K562 (cell line): ENCODE data around the gene BMS1. TPM values are rescaled to one million over a fixed set of nuclear protein-coding genes. Genes with fewer than 3 reads are reported as not detected.

ENCODE experiments used
- BCL6 ChIP-seq: fragments of 250-450 bp; sonication (Bioruptor Pico); IDR thresholded peaks from 2 replicates; pipeline ENCODE4 v1.4.0; 2020
- BHLHE40 ChIP-seq: IDR thresholded peaks from 2 replicates; pipeline ENCODE4 v1.6.1; 2011; ENCODE audit warnings: low read length, improper control_type of control experiment
- CTBP1 ChIP-seq: fragments of 450-650 bp; IDR thresholded peaks from 2 replicates; pipeline ENCODE4 v1.6.1; 2016; ENCODE audit warnings: borderline replicate concordance
- DIDO1 ChIP-seq: fragments of 450-650 bp; IDR thresholded peaks from 2 replicates; pipeline ENCODE4 v1.6.1; 2016; ENCODE audit warnings: low read depth, missing biosample characterization, missing genetic modification characterization
- IRF2 ChIP-seq: sonication (generic); formaldehyde crosslinking; IDR thresholded peaks from 2 replicates; pipeline ENCODE4 v1.8.1; 2022; ENCODE audit warnings: mild to moderate bottlenecking, missing genetic modification reagents
- KAT2B ChIP-seq: IDR thresholded peaks from one replicate; pipeline ENCODE4 v1.6.1; 2012; ENCODE audit warnings: low read depth, mild to moderate bottlenecking, control low read depth, inconsistent platforms, low read length, moderate library complexity
- KDM2B ChIP-seq: fragments of 250-450 bp; sonication (Bioruptor Pico); IDR thresholded peaks from 2 replicates; pipeline ENCODE4 v1.8.0; 2021; ENCODE audit warnings: mild to moderate bottlenecking, moderate library complexity
- NFE2L1 ChIP-seq: fragments of 450-650 bp; IDR thresholded peaks from 2 replicates; pipeline ENCODE4 v1.6.1; 2016; ENCODE audit warnings: missing genetic modification characterization, low read depth, mild to moderate bottlenecking, missing compliant biosample characterization, moderate library complexity, borderline replicate concordance
- PPARD ChIP-seq: fragments of 250-450 bp; sonication (Bioruptor Pico); IDR thresholded peaks from 2 replicates; pipeline ENCODE4 v1.8.0; 2022; ENCODE audit warnings: inconsistent platforms, mild to moderate bottlenecking, moderate library complexity
- SNIP1 ChIP-seq: fragments of 450-650 bp; IDR thresholded peaks from 2 replicates; pipeline ENCODE4 v1.7.1; 2017; ENCODE audit warnings: low read depth, mild to moderate bottlenecking
- STAG1 ChIP-seq: sonication (generic); formaldehyde crosslinking; IDR thresholded peaks from 2 replicates; pipeline ENCODE4 v1.5.0; 2020; ENCODE audit warnings: missing genetic modification reagents, borderline replicate concordance
- THRB ChIP-seq: fragments of 450-650 bp; formaldehyde crosslinking; conservative IDR thresholded peaks from 2 replicates; pipeline ENCODE4 v1.4.0; 2022; ENCODE audit warnings: mild to moderate bottlenecking, missing genetic modification characterization
- ZNF174 ChIP-seq: fragments of 250-450 bp; sonication (Bioruptor Pico); IDR thresholded peaks from 2 replicates; pipeline ENCODE4 v1.4.0; 2020; ENCODE audit warnings: mild to moderate bottlenecking
- ZNF184 ChIP-seq: sonication (generic); formaldehyde crosslinking; IDR thresholded peaks from 2 replicates; pipeline ENCODE4 v1.5.0; 2020; ENCODE audit warnings: missing genetic modification reagents
- ZNF584 ChIP-seq: fragments of 200-800 bp; sonication (Bioruptor generic); IDR thresholded peaks from 2 replicates; pipeline ENCODE4 v1.6.1; 2016; ENCODE audit warnings: low read depth, mild to moderate bottlenecking, missing genetic modification characterization, missing compliant biosample characterization
- ZNF766 ChIP-seq: fragments of 200-800 bp; sonication (Bioruptor generic); conservative IDR thresholded peaks from 2 replicates; pipeline ENCODE4 v1.6.1; 2016; ENCODE audit warnings: missing genetic modification characterization, missing compliant biosample characterization
- polyA plus RNA-seq, 8 experiments: library from polyadenylated mRNA; depleted of rRNA in 4 of 8; stranded (reverse) in 5 of 8; unstranded in 3 of 8; fragments of >200 nt; fragmentation: Nextera tagmentation in 2 of 8; fragmentation: Illumina TruSeq in 1 of 8; extraction: Ambion mirVana in 2 of 8; extraction: Trizol in 1 of 8; gene quantifications; 2 replicates each; pipeline versions ENCODE4 v1.2.1 to v1.2.3, GENCODE V29; 2011 to 2014; ENCODE audit warnings: inconsistent platforms in 1 of 8, missing spikeins in 1 of 8
- total RNA-seq, 7 experiments: library from RNA; depleted of rRNA in 6 of 7; stranded (reverse); fragments of >200 nt in 6 of 7; fragmentation: Illumina TruSeq in 2 of 7; extraction: Trizol in 2 of 7; gene quantifications; 2 replicates each; pipeline versions ENCODE4 v1.2.1 to v1.2.3, GENCODE V29; 2011 to 2021; ENCODE audit warnings: low replicate concordance in 1 of 7
- TF ChIP-seq, protein P1 (sequence below): sonication (generic); formaldehyde crosslinking; IDR thresholded peaks from 2 replicates; pipeline ENCODE4 v1.8.0; 2022; ENCODE audit warnings: mild to moderate bottlenecking, missing genetic modification reagents
- TF ChIP-seq, protein P2 (sequence below): fragments of 450-650 bp; IDR thresholded peaks from 2 replicates; pipeline ENCODE4 v1.6.1; 2016
- TF ChIP-seq, protein P3 (sequence below): sonication (generic); formaldehyde crosslinking; IDR thresholded peaks from 2 replicates; pipeline ENCODE4 v1.8.0; 2022; ENCODE audit warnings: missing genetic modification reagents, mild to moderate bottlenecking, moderate library complexity, borderline replicate concordance
- TF ChIP-seq, protein P4 (sequence below): IDR thresholded peaks from 2 replicates; pipeline ENCODE4 v1.6.1; 2016; ENCODE audit warnings: missing genetic modification characterization, missing compliant biosample characterization
- TF ChIP-seq, protein P5 (sequence below): sonication (generic); formaldehyde crosslinking; IDR thresholded peaks from 2 replicates; pipeline ENCODE4 v1.8.1; 2023; ENCODE audit warnings: mild to moderate bottlenecking, missing genetic modification reagents

The BMS1 gene
- total and polyA plus RNA-seq, 9 of the 15 experiments (the other 6 are each of a cell fraction or from before 2014, with no cell fraction given) = 11.1 to 46.9 (median 32.7) TPM

DNA sequence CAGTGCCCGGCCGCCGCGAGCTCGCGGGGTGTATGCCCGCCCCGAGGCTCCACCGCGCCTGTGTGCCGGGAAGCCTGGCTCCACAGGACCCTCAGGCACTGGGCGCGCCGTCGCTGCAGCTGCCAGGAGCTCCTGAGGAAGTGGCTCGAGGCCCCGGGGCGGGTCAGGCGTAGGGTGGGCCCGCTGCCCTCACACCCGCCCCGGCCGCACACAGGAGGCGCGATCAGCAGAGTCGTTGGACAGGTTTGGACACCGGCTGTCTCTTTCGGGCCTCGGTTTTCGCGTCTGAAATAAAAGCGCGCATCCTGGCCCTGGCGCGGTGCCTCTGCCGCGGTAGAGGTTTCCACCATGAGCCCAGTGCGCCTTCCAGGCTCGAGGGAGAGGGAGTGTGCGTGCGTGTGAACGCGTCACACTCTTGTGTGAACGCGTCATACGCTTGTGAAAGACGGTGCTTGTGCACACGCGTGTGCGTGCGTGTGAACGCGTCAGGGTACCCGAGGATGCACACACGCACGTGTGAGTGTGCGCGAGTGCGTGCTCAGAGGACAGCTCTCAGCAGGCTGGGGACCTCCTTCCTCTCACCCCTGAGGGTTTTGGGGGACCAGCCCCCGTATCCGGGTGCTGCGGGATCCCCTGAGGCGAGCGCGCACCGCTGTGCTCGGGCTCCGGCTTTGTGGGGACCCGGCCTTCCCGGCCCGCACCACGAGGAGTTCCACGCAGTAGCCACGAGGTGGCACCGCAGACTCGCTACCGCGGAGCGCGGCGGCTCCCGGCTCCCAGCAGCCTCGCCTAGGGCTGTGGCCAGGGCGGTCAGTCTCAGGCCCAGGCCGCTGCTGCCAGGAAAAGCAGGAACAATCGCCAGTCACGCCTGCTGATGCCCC, 83.8 kb downstream of the BMS1 start (continued):
- TF ChIP-seq KAT2B = no peak
- TF ChIP-seq IRF2 = no peak
- TF ChIP-seq, protein P1, sequence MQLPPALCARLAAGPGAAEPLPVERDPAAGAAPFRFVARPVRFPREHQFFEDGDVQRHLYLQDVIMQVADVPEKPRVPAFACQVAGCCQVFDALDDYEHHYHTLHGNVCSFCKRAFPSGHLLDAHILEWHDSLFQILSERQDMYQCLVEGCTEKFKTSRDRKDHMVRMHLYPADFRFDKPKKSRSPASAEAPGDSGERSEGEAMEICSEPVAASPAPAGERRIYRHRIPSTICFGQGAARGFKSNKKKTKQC (CRISPR knock-in tag) = no peak
- peak; percentile 17; the same call in 1 of the 2 replicates for TF ChIP-seq CTBP1
- TF ChIP-seq BHLHE40 = 0 out of 2 replicates have a peak, but pooled peaks have one; percentile 8
- TF ChIP-seq NFE2L1 (tag) = no peak
- no peak for TF ChIP-seq ZNF584 (CRISPR knock-in tag)
- TF ChIP-seq DIDO1 (tag) = no peak
- TF ChIP-seq KDM2B (CRISPR knock-in tag) = no peak
- TF ChIP-seq, protein P2, sequence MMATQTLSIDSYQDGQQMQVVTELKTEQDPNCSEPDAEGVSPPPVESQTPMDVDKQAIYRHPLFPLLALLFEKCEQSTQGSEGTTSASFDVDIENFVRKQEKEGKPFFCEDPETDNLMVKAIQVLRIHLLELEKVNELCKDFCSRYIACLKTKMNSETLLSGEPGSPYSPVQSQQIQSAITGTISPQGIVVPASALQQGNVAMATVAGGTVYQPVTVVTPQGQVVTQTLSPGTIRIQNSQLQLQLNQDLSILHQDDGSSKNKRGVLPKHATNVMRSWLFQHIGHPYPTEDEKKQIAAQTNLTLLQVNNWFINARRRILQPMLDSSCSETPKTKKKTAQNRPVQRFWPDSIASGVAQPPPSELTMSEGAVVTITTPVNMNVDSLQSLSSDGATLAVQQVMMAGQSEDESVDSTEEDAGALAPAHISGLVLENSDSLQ = no peak
- TF ChIP-seq, protein P3, sequence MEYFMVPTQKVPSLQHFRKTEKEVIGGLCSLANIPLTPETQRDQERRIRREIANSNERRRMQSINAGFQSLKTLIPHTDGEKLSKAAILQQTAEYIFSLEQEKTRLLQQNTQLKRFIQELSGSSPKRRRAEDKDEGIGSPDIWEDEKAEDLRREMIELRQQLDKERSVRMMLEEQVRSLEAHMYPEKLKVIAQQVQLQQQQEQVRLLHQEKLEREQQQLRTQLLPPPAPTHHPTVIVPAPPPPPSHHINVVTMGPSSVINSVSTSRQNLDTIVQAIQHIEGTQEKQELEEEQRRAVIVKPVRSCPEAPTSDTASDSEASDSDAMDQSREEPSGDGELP (CRISPR knock-in tag) = 0 out of 2 replicates have a peak, but pooled peaks have one; percentile 37
- TF ChIP-seq, protein P4, sequence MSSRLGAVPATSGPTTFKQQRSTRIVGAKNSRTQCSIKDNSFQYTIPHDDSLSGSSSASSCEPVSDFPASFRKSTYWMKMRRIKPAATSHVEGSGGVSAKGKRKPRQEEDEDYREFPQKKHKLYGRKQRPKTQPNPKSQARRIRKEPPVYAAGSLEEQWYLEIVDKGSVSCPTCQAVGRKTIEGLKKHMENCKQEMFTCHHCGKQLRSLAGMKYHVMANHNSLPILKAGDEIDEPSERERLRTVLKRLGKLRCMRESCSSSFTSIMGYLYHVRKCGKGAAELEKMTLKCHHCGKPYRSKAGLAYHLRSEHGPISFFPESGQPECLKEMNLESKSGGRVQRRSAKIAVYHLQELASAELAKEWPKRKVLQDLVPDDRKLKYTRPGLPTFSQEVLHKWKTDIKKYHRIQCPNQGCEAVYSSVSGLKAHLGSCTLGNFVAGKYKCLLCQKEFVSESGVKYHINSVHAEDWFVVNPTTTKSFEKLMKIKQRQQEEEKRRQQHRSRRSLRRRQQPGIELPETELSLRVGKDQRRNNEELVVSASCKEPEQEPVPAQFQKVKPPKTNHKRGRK = no peak
- TF ChIP-seq THRB (CRISPR knock-in tag) = no peak
- TF ChIP-seq SNIP1 = no peak
- TF ChIP-seq ZNF184 (CRISPR knock-in tag) = no peak
- TF ChIP-seq ZNF174 (CRISPR knock-in tag) = no peak
- TF ChIP-seq PPARD (CRISPR knock-in tag) = no peak
- no peak for TF ChIP-seq ZNF766 (CRISPR knock-in tag)
- no peak for TF ChIP-seq BCL6 (CRISPR knock-in tag)
- peak; percentile 84; the same call in 1 of the 2 replicates for TF ChIP-seq STAG1 (CRISPR knock-in tag)
- TF ChIP-seq, protein P5, sequence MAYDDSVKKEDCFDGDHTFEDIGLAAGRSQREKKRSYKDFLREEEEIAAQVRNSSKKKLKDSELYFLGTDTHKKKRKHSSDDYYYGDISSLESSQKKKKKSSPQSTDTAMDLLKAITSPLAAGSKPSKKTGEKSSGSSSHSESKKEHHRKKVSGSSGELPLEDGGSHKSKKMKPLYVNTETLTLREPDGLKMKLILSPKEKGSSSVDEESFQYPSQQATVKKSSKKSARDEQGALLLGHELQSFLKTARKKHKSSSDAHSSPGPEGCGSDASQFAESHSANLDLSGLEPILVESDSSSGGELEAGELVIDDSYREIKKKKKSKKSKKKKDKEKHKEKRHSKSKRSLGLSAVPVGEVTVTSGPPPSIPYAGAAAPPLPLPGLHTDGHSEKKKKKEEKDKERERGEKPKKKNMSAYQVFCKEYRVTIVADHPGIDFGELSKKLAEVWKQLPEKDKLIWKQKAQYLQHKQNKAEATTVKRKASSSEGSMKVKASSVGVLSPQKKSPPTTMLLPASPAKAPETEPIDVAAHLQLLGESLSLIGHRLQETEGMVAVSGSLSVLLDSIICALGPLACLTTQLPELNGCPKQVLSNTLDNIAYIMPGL (CRISPR knock-in tag) = no peak
